Esophagus squamous epithelium (tissue), 5 donors: ENCODE data around the gene LGI4. TPM values are rescaled to one million over a fixed set of nuclear protein-coding genes. Genes with fewer than 3 reads are reported as not detected.

ENCODE experiments used
- DNase-seq: peaks from one replicate; lab custom pipeline; 2025; lab: John Stamatoyannopoulos, UW
- H3K27ac ChIP-seq, 4 donors: fragments of 200-600 bp; sonication (generic); one replicate each; pipeline ENCODE4 v1.5.1; 2016 to 2019; ENCODE audit warnings: mild to moderate bottlenecking in 1 of 4
- H3K27me3 ChIP-seq, 4 donors: fragments of 200-600 bp; sonication (generic); 1 replicate in 3 of 4; 2 replicates in 1 of 4; pipeline versions ENCODE4 v1.5.1 to v1.6.0; 2017 to 2021; ENCODE audit warnings: antibody characterized with exemption in 1 of 4
- H3K36me3 ChIP-seq, 3 donors: fragments of 200-600 bp; sonication (generic); one replicate each; pipeline ENCODE4 v1.5.1; 2016 to 2019
- H3K4me1 ChIP-seq, 3 donors: fragments of 200-600 bp; sonication (generic); one replicate each; pipeline ENCODE4 v1.5.1; 2017 to 2019
- H3K4me3 ChIP-seq, 4 donors: fragments of 200-600 bp; sonication (generic); 1 replicate in 3 of 4; 2 replicates in 1 of 4; pipeline ENCODE4 v1.5.1; 2016 to 2019; ENCODE audit warnings: mild to moderate bottlenecking in 2 of 4, moderate library complexity in 1 of 4
- H3K9me3 ChIP-seq, 3 donors: fragments of 200-600 bp; sonication (generic); one replicate each; pipeline ENCODE4 v1.5.1; 2016 to 2019
- POLR2A ChIP-seq, 4 donors: fragments of 450-650 bp; IDR thresholded peaks; one replicate each; pipeline ENCODE4 v1.6.1; 2017; ENCODE audit warnings: antibody characterized with exemption in 4 of 4, mild to moderate bottlenecking in 4 of 4, moderate library complexity in 3 of 4
- WGBS, 2 donors: methylation state at CpG; one replicate each; pipeline ENCODE4 v1.1.5; 2018; 5-methylcytosine and 5-hydroxymethylcytosine counted together
- intact Hi-C: fragments of 100-400 bp; cut with DNase I; formaldehyde crosslinking; loops from one replicate; pipeline ENCODE4 v1.15.0; 2022
- total RNA-seq, 4 donors: library from RNA; depleted of rRNA; stranded (reverse); fragments of >200 nt; gene quantifications; one replicate each; pipeline ENCODE4 v1.1.0, GENCODE V29; 2016
- TF ChIP-seq, protein P1 (sequence below), 6 experiments: fragments of 450-650 bp in 4 of 6; fragments of 200-600 bp in 2 of 6; sonication (generic) in 2 of 6; IDR thresholded peaks; one replicate each; pipeline ENCODE4 v1.5.1; 2016 to 2019; ENCODE audit warnings: antibody characterized with exemption in 6 of 6, mild to moderate bottlenecking in 4 of 6, moderate library complexity in 4 of 6
- donor health status: DM: yes; HTN: yes; CAD: no.

LGI4 gene
- total RNA-seq, 4 donors from 2014 or later, result 1.3 to 8.2 (median 1.6) TPM

DNA sequence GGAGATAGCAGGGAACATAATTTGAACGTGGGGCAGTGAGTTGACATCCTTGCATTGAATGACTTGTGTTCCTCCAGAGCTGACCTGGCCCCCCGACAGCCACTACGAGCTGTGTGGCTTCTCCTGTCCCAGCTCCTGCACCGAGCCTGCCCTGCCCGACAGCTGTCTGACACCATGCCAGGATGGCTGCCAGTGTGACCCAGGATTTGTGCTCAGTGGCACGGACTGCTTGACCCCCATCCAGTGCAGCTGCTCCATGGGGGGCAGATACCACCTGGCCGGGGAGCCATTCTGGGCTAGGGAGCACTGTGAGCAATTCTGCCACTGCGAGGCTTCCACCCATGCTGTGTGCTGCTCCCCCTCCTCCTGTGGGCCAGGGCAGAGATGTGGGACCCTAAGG, 48.4 kb downstream of the LGI4 start:
- Histone ChIP-seq H3K9me3 (no peaks in the 10 kb centered on the region), H3K36me3 (no peaks in the 10 kb centered on the region), H3K4me1 (peaks cover 9 to 15% (median 11%) of the 10 kb centered on the region in 3 donors), H3K27me3 (peaks cover 0 to 33% (median 0%) of the 10 kb centered on the region in 4 donors), H3K4me3 (no peak overlapping the region), H3K27ac (no peak overlapping the region)
- intact Hi-C loops, result no loop called here
- 70 to 75% methylated on average over 2 to 7 of the region's 8 CpGs for WGBS, 2 donors
- TF ChIP-seq, protein P1, sequence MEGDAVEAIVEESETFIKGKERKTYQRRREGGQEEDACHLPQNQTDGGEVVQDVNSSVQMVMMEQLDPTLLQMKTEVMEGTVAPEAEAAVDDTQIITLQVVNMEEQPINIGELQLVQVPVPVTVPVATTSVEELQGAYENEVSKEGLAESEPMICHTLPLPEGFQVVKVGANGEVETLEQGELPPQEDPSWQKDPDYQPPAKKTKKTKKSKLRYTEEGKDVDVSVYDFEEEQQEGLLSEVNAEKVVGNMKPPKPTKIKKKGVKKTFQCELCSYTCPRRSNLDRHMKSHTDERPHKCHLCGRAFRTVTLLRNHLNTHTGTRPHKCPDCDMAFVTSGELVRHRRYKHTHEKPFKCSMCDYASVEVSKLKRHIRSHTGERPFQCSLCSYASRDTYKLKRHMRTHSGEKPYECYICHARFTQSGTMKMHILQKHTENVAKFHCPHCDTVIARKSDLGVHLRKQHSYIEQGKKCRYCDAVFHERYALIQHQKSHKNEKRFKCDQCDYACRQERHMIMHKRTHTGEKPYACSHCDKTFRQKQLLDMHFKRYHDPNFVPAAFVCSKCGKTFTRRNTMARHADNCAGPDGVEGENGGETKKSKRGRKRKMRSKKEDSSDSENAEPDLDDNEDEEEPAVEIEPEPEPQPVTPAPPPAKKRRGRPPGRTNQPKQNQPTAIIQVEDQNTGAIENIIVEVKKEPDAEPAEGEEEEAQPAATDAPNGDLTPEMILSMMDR (IDR thresholded peaks at IDR 0.05), result no peak
- TF ChIP-seq POLR2A (IDR thresholded peaks at IDR 0.05), result no peak
- no peak for DNase-seq

DNA sequence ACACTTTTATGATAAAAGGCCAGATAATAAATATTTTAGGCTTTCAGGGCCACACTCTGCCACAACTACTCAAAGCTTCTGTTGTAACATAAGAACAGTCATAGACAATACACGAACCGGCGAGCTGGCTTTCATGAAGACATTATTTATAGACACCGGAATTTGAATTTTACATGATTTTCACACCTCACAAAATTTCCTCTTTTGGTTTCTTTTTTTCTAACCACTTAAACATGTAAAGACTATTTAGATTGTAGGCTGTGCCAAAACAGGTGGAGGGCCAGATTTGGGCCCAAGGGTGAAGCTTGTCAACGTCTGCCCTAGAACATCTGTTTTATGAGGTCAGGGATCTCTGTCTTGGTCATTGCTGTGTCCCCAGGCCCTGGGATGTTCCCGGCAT, 48.9 kb downstream of the LGI4 start:
- WGBS, 2 donors, result 61 to 72% methylated on average over 6 of the region's 6 CpGs
- DNase-seq, result no peak

DNA sequence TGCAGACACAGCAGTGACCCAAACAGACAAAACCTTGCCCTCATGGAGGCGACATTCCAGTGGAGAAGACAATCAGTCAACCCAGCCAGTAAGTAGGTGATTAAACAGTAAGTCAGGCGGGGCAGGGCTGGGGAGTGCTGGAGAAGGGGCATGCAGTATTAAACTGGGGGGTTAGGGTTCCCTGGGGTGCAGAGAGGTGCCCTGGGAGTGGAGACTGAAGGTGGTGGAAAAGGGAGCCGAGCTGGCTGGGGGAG, 50.4 kb downstream of the LGI4 start:
- peaks cover 0 to 12% (median 0%) of the 10 kb centered on the region in 4 donors for H3K27me3 ChIP-seq
- no peak overlapping the region for H3K27ac ChIP-seq
- TF ChIP-seq, protein P1 (IDR thresholded peaks at IDR 0.05), result no peak
- TF ChIP-seq POLR2A (IDR thresholded peaks at IDR 0.05), result no peak
- no peaks in the 10 kb centered on the region for H3K36me3 ChIP-seq
- H3K4me3 ChIP-seq, result no peak overlapping the region
- 83 to 86% methylated on average over 1 to 3 of the region's 3 CpGs for WGBS, 2 donors
- no peaks in the 10 kb centered on the region for H3K4me1 ChIP-seq
- intact Hi-C loops, result no loop called here
- DNase-seq, result no peak
- H3K9me3 ChIP-seq, result no peaks in the 10 kb centered on the region

More for the DNA sequence above, 48.9 kb downstream of the LGI4 start:
- intact Hi-C loops, result no loop called here
- Histone ChIP-seq H3K4me3 (no peak overlapping the region), H3K27ac (no peak overlapping the region), H3K4me1 (peaks cover 8 to 10% (median 8%) of the 10 kb centered on the region in 3 donors), H3K9me3 (no peaks in the 10 kb centered on the region), H3K36me3 (no peaks in the 10 kb centered on the region), H3K27me3 (peaks cover 0 to 28% (median 0%) of the 10 kb centered on the region in 4 donors)
- no peak for TF ChIP-seq POLR2A (IDR thresholded peaks at IDR 0.05)
- TF ChIP-seq, protein P1 (IDR thresholded peaks at IDR 0.05), result no peak

DNA sequence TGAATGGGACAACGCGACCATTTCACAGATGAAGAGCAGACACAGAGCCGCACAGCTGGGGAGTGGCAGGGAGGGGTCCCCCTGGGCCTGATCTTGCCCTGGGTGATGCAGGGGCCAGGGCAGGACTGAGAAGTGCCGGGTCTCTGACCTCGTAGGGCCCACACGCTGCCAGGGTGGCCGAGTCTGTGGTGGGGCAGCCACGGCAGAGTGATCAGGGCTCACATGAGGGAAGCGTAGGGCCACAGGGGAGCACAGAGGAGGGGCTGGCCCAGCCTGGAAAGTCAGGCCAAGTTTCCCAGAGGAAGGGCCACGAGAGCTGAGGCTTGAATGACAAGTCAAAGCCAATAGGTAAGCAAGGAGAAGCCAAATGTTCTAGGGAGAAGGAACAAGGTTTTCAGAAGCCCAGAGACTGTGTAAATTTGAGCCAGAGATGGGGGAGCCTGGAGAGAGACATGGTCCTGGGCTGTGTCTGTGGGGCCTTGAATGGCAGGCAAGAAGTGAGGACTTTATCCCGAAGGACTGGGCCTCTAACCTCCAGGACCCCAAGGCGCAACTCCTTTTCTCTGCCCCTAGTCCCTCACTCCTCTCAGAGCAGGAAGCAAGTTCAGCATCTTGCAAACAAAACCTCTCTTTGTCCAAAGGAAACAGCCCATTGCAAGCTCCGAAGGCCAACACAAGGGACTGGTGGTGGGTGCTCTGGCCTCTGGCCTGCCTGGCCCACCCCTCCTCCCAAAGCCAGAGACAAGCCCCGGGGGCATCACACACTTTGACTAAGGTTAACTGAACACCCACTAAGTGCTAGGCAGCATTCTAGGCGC, 51.0 kb downstream of the LGI4 start:
- H3K4me1 ChIP-seq, result no peaks in the 10 kb centered on the region
- no peak overlapping the region for H3K4me3 ChIP-seq
- H3K27ac ChIP-seq, result no peak overlapping the region
- DNase-seq, result no peak
- intact Hi-C loops, result no loop called here
- no peaks in the 10 kb centered on the region for H3K36me3 ChIP-seq
- no peaks in the 10 kb centered on the region for H3K9me3 ChIP-seq
- H3K27me3 ChIP-seq, result peaks cover 0 to 7% (median 0%) of the 10 kb centered on the region in 4 donors
- 78% methylated on average over 6 of the region's 15 CpGs; no CpG with 5 or more reads in 1 of the 2 donors for WGBS, 2 donors
- TF ChIP-seq, protein P1 (IDR thresholded peaks at IDR 0.05), result no peak

DNA sequence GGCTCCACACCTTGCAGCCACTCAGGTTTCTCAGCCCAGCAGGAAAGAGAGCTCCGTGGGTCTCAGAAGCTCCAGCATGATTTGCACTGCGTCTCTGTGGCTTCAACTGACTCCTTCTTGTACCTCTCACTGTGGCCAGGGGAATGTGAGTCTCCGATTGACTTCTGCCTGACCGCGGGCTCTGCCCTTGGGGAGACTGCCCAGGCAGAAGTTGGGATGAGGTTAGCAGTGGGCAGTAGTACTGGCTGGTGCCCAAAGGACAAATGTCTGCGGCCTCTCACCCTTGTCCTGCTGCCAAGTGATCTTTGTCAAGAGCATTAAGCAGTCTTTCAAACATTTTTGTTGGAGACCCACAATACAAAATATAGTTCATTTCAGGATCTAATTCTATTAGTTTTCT, 53.7 kb downstream of the LGI4 start:
- no peaks in the 10 kb centered on the region for H3K9me3 ChIP-seq
- no peak for DNase-seq

More for the DNA sequence above, 53.7 kb downstream of the LGI4 start:
- no peaks in the 10 kb centered on the region for H3K36me3 ChIP-seq
- H3K27ac ChIP-seq, result no peak overlapping the region
- H3K27me3 ChIP-seq, result no peaks in the 10 kb centered on the region
- no peak overlapping the region for H3K4me3 ChIP-seq
- H3K4me1 ChIP-seq, result no peaks in the 10 kb centered on the region
- TF ChIP-seq POLR2A (IDR thresholded peaks at IDR 0.05), result no peak
- TF ChIP-seq, protein P1 (IDR thresholded peaks at IDR 0.05), result no peak
- 75 to 88% methylated on average over 2 to 4 of the region's 6 CpGs for WGBS, 2 donors
- intact Hi-C loops, result no loop called here
